Stimulated activated naive B cell treated with anti-CD40 and anti-IgM and Interleukin-4, amounts not matched to agents 10 μg/mL and 1 μg/mL and 100 μg/mL, for 72 hours (primary cell): Measurements from ENCODE around the gene NRARP.
A peak's percentile ranks its signal among the peaks of the same experiment; 100 is the strongest.

ENCODE experiments used
- ATAC-seq, 2 donors: fragments of 150-1000 bp; cut with Tn5 transposase; replicated peaks; 2 replicates each; pipeline ENCODE4 v1.10.0; 2021; ENCODE audit warnings: moderate library complexity in 1 of 2
- DNase-seq: peaks from one replicate; pipeline ENCODE4 v3.0.0; 2021
- H3K27ac Mint-ChIP-seq: one replicate; pipeline ENCODE4 v1.8.0; 2022; ENCODE audit warnings: mild to moderate bottlenecking, mixed read lengths
- H3K27me3 Mint-ChIP-seq, 2 donors: one replicate each; pipeline ENCODE4 v1.8.0; 2022; ENCODE audit warnings: mixed read lengths in 2 of 2
- H3K36me3 Mint-ChIP-seq, 2 donors: one replicate each; pipeline ENCODE4 v1.8.0; 2022; ENCODE audit warnings: mixed read lengths in 2 of 2, mild to moderate bottlenecking in 1 of 2
- H3K4me1 Mint-ChIP-seq, 2 donors: one replicate each; pipeline ENCODE4 v1.8.0; 2022; ENCODE audit warnings: mixed read lengths in 2 of 2, mild to moderate bottlenecking in 1 of 2
- H3K4me3 Mint-ChIP-seq, 2 donors: one replicate each; pipeline ENCODE4 v1.8.0; 2022; ENCODE audit warnings: mild to moderate bottlenecking in 2 of 2, mixed read lengths in 2 of 2, moderate library complexity in 1 of 2
- H3K9me3 Mint-ChIP-seq, 2 donors: one replicate each; pipeline ENCODE4 v1.8.0; 2022; ENCODE audit warnings: mixed read lengths in 2 of 2, mild to moderate bottlenecking in 1 of 2

The NRARP gene

DNA sequence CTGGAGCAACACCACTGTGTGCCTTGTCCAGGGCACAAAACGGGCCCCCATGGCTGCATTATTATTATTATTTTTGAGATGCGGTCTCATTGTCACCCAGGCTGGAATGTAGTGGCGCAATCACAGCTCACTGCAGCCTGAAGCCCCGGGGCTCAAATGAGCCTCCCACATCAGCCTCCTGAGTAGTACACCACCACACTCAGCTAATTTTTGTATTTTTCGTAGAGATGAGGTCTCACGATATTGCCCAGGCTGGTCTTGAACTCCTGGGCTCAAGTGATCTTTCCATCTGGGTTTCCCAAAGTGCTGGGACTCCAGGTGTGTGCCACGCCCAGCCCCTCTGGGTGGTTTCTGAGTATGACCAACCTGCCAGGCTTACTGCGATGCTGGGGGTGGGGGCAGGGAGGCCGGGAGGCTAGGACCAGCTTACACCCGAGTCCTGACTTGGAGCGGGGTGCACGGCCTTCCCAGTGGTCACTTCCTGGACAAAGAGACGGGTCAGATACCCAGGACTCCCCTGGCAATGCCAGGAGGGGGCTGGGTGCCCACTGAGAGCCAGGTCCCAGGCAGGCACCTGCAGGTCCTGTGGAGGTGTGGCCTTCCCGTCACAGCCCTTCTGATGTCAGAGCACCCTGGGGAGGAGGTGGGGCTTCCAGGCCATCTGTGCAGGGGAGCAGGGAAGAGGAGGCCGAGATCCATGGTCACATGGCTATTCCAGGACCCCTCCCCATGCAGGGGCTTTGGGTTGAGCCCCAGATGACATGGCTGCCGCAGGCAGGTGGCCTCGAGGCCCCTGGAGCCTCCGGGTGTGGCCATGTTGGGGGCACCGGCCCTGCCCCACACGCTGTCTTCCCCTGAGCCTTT, 8.3 kb upstream of the NRARP start:
- Mint-ChIP-seq H3K9me3 (no peaks in the 10 kb centered on the region), H3K27me3 (peaks cover 0 to 21% of the 10 kb centered on the region in 2 donors), H3K27ac (no peak overlapping the region), H3K4me3 (no peak overlapping the region), H3K36me3 (no peaks in the 10 kb centered on the region), H3K4me1 (peaks cover 7 to 22% of the 10 kb centered on the region in 2 donors)
- ATAC-seq (no peak), DNase-seq (no peak)

GRCh38 chr9:137309368-137310188, 7.5 kb upstream of the NRARP start:
- ATAC-seq: no peak
- no peak for DNase-seq
- H3K27me3 Mint-ChIP-seq: peaks cover 0 to 24% of the 10 kb centered on the region in 2 donors
- no peaks in the 10 kb centered on the region for H3K36me3 Mint-ChIP-seq
- peaks cover 9 to 31% of the 10 kb centered on the region in 2 donors for H3K4me1 Mint-ChIP-seq
- no peak overlapping the region for H3K4me3 Mint-ChIP-seq
- no peaks in the 10 kb centered on the region for H3K9me3 Mint-ChIP-seq
- H3K27ac Mint-ChIP-seq: no peak overlapping the region

- no peak overlapping the region for H3K27ac Mint-ChIP-seq
- H3K36me3 Mint-ChIP-seq: no peaks in the 10 kb centered on the region
- DNase-seq: no peak
- H3K4me1 Mint-ChIP-seq: peaks cover 8 to 39% of the 10 kb centered on the region in 2 donors
- no peak for ATAC-seq
- no peaks in the 10 kb centered on the region for H3K9me3 Mint-ChIP-seq
- no peak overlapping the region for H3K4me3 Mint-ChIP-seq
- H3K27me3 Mint-ChIP-seq: peaks cover 0 to 24% of the 10 kb centered on the region in 2 donors
Measured at GRCh38 chr9:137308057-137308619, 6.1 kb upstream of the NRARP start.

- Mint-ChIP-seq H3K27ac (peak overlapping the region; percentile 14), H3K36me3 (no peaks in the 10 kb centered on the region), H3K4me1 (peaks cover 8 to 39% of the 10 kb centered on the region in 2 donors), H3K27me3 (peaks cover 0 to 24% of the 10 kb centered on the region in 2 donors), H3K9me3 (no peaks in the 10 kb centered on the region), H3K4me3 (peak overlapping the region in 1 of 2 donors; percentile 62)
- DNase-seq (no peak), ATAC-seq (no peak)
Measured at GRCh38 chr9:137307255-137308056, 5.4 kb upstream of the NRARP start.

- DNase-seq (no peak), ATAC-seq (no peak)
- peak overlapping the region in 1 of 2 donors; percentile 30 for H3K4me3 Mint-ChIP-seq
- peaks cover 8 to 39% of the 10 kb centered on the region in 2 donors for H3K4me1 Mint-ChIP-seq
- no peak overlapping the region for H3K27ac Mint-ChIP-seq
- H3K9me3 Mint-ChIP-seq: no peaks in the 10 kb centered on the region
- peaks cover 0 to 24% of the 10 kb centered on the region in 2 donors for H3K27me3 Mint-ChIP-seq
- H3K36me3 Mint-ChIP-seq: no peaks in the 10 kb centered on the region
Measured at GRCh38 chr9:137306850-137307254, 4.8 kb upstream of the NRARP start.

DNA sequence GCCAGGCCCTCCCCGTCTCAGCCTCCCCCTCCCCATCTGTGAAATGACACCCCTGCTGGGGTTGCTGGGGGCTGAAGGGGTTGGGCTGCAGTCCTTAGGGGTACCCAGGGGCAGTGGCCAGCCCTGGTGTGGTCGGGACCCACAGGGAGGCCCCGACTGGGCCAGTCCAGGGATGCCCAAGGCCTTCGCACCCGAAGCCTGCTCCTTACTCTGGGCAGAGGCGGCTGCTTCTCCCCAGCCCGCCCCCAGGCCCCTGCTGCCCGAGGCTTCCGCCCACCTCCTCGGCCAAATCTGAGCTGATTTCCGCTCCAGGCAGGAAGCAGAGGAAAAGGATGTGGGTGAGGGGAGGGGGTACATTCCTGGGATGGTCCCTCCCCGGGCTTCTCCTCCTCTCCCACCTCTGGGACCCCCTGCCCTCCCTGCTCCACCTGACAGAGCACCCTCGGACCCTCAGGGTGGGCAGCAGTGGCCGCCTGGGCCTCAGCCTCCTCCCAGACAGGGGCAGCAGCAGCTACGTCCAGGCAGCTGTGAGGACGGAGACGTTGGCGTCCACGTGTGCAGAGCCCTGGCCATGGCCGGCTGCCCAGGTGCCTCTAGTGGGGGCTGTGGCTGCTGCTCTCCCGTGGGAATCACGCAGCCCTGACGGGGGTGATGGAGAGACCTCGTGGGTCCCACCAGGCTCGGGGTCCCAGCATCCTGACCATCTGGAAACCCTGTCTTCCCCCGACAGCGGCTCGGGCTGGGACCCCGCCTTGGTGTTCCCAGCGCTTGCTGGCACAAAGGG, 4.2 kb upstream of the NRARP start:
- H3K27ac Mint-ChIP-seq: no peak overlapping the region
- H3K27me3 Mint-ChIP-seq: peaks cover 0 to 24% of the 10 kb centered on the region in 2 donors
- ATAC-seq (no peak), DNase-seq (no peak)
- peak overlapping the region in 1 of 2 donors; percentile 30 for H3K4me3 Mint-ChIP-seq
- H3K4me1 Mint-ChIP-seq: peaks cover 8 to 39% of the 10 kb centered on the region in 2 donors
- no peaks in the 10 kb centered on the region for H3K9me3 Mint-ChIP-seq
- H3K36me3 Mint-ChIP-seq: no peaks in the 10 kb centered on the region

- peaks cover 2 to 24% of the 10 kb centered on the region in 2 donors for H3K27me3 Mint-ChIP-seq
- no peak overlapping the region for H3K4me3 Mint-ChIP-seq
- peaks cover 9 to 42% of the 10 kb centered on the region in 2 donors for H3K4me1 Mint-ChIP-seq
- no peaks in the 10 kb centered on the region for H3K36me3 Mint-ChIP-seq
- DNase-seq (no peak), ATAC-seq (no peak)
- H3K27ac Mint-ChIP-seq: no peak overlapping the region
- H3K9me3 Mint-ChIP-seq: no peaks in the 10 kb centered on the region
Measured at GRCh38 chr9:137305798-137306065, 3.7 kb upstream of the NRARP start.

- peaks cover 11 to 46% of the 10 kb centered on the region in 2 donors for H3K4me1 Mint-ChIP-seq
Measured at GRCh38 chr9:137305060-137305797, 3.2 kb upstream of the NRARP start.

DNA sequence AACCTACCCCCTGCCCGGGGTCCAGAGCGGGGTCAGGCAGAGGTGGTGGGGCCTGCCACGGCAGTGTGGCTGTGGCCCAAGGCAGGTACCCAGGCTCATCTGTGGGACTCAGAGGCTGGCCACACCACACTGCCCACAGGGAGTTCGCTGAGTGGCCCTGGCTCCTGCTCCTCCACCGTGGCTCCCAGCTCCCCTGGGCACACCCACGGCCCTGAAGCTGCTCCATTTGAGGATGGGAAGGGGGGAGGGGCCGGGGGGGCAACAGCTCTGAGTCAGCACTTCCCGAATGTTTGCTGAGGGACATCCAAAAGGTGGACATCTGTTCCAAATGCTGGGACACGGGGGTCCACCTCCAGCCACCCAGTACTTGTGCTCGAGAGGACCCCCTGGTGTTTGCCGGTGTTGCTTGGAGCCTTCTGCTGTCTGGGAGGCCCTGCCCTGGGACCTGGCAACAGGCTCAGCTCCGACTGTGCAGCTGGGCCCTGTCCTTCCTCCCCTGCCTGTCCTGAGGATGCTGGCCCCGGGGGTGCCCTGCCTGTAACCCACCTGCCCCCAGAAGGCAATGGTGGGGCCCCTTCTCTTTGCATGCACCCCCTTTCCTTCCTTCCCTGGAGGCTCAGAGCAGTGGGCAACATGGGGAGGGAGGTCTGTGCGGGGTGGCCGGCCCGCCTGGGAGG, 2.5 kb upstream of the NRARP start:
- H3K9me3 Mint-ChIP-seq: no peaks in the 10 kb centered on the region
- no peaks in the 10 kb centered on the region for H3K36me3 Mint-ChIP-seq
- H3K27ac Mint-ChIP-seq: no peak overlapping the region
- ATAC-seq (no peak), DNase-seq (no peak)
- H3K4me3 Mint-ChIP-seq: no peak overlapping the region
- H3K27me3 Mint-ChIP-seq: peaks cover 8 to 24% of the 10 kb centered on the region in 2 donors
- peaks cover 11 to 46% of the 10 kb centered on the region in 2 donors for H3K4me1 Mint-ChIP-seq

More at GRCh38 chr9:137305060-137305797, 3.2 kb upstream of the NRARP start:
- Mint-ChIP-seq H3K27ac (peak overlapping the region; percentile 42), H3K9me3 (no peaks in the 10 kb centered on the region), H3K4me3 (peak overlapping the region in 1 of 2 donors; percentile 44), H3K36me3 (no peaks in the 10 kb centered on the region), H3K27me3 (peaks cover 4 to 24% of the 10 kb centered on the region in 2 donors)
- ATAC-seq (peak; percentile 31 to 45), DNase-seq (no peak)

DNA sequence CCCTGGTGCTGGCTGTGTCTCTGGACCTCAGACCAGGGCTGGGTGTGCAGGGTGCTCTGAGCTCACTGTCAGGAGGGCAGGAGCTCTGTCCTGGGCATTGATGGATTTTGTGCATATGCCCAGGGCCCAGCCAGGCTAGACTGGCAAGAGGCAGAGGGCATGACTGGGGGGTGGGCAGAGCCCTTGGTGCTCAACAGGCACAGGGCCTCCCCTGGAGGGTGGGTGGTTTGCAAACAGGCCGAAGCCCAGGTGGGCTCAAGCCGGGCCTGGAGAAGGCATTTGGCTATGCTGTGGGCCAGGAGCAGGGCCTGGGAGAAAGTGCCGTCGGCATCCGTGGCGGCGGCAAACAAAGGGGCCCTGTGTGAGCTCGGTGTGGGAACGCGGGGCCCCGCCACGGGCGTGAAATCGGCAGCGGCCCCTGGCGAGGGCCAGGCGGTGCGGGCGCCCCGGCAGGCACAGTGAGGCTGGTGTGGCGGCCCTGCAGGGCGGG, 1.9 kb upstream of the NRARP start:
- no peaks in the 10 kb centered on the region for H3K9me3 Mint-ChIP-seq
- no peak overlapping the region for H3K4me3 Mint-ChIP-seq
- no peak for DNase-seq
- H3K27ac Mint-ChIP-seq: peak overlapping the region; percentile 25
- H3K36me3 Mint-ChIP-seq: no peaks in the 10 kb centered on the region
- peaks cover 11 to 46% of the 10 kb centered on the region in 2 donors for H3K4me1 Mint-ChIP-seq
- ATAC-seq: no peak
- H3K27me3 Mint-ChIP-seq: peaks cover 8 to 29% of the 10 kb centered on the region in 2 donors

GRCh38 chr9:137303151-137303892, 1.3 kb upstream of the NRARP start:
- Mint-ChIP-seq H3K4me3 (peak overlapping the region; percentile 28 to 60), H3K27me3 (peaks cover 13 to 35% of the 10 kb centered on the region in 2 donors)

More at GRCh38 chr9:137303151-137303892, 1.3 kb upstream of the NRARP start:
- Mint-ChIP-seq H3K9me3 (no peaks in the 10 kb centered on the region), H3K4me1 (peaks cover 11 to 46% of the 10 kb centered on the region in 2 donors), H3K36me3 (no peaks in the 10 kb centered on the region), H3K27ac (peak overlapping the region; percentile 31)
- ATAC-seq: no peak
- DNase-seq: no peak
